Esophagus muscularis mucosa (tissue), 4 donors: Measurements from ENCODE around the gene KRT78.

ENCODE experiments used
- EP300 ChIP-seq: sonication (generic); formaldehyde crosslinking; IDR thresholded peaks from one replicate; pipeline ENCODE4 v1.6.1; 2017; ENCODE audit warnings: antibody characterized with exemption
- POLR2A ChIP-seq: fragments of 450-650 bp; IDR thresholded peaks from one replicate; pipeline ENCODE4 v1.6.1; 2017; ENCODE audit warnings: antibody characterized with exemption, moderate library complexity, mild to moderate bottlenecking, low read depth
- POLR2AphosphoS5 ChIP-seq, 2 donors: sonication (generic); formaldehyde crosslinking; IDR thresholded peaks; one replicate each; pipeline ENCODE4 v1.6.1; 2017; ENCODE audit warnings: antibody characterized with exemption in 2 of 2
- TF ChIP-seq, protein P1 (sequence below), 3 experiments: fragments of 200-600 bp in 2 of 3; fragments of 450-650 bp in 1 of 3; sonication (generic) in 2 of 3; IDR thresholded peaks; one replicate each; pipeline ENCODE4 v1.5.1; 2017 to 2019; ENCODE audit warnings: antibody characterized with exemption in 3 of 3, mild to moderate bottlenecking in 2 of 3, moderate library complexity in 1 of 3

DNA sequence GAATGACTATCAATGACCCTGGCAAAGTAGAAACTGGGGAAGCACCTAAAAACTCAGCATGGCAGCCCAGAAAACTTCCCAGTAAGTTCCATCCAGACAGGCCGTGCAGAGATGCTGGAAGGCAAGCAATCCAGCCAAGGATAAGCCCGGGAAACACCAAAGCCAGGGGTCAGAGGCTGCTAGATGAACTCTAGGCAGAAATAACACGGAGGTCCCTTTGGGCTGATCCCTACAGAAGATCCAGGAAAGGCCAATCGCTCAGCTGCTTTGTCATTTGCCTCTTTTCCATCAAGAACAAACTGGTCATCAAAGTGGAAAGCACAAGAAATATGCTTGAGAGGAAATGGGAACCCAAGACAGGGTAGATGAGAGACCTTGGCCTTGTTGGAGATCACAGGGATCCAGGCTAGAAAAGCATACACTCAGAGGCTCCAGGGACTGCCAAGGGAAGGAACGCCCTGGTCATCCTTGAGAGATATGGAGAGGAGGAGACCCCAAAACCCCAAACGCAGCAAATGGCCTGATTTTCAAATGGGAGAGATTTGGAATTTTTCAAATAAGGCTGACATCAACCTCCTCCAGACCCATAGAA, 21.2 kb downstream of the KRT78 start:
- TF ChIP-seq, protein P1, sequence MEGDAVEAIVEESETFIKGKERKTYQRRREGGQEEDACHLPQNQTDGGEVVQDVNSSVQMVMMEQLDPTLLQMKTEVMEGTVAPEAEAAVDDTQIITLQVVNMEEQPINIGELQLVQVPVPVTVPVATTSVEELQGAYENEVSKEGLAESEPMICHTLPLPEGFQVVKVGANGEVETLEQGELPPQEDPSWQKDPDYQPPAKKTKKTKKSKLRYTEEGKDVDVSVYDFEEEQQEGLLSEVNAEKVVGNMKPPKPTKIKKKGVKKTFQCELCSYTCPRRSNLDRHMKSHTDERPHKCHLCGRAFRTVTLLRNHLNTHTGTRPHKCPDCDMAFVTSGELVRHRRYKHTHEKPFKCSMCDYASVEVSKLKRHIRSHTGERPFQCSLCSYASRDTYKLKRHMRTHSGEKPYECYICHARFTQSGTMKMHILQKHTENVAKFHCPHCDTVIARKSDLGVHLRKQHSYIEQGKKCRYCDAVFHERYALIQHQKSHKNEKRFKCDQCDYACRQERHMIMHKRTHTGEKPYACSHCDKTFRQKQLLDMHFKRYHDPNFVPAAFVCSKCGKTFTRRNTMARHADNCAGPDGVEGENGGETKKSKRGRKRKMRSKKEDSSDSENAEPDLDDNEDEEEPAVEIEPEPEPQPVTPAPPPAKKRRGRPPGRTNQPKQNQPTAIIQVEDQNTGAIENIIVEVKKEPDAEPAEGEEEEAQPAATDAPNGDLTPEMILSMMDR (IDR thresholded peaks at IDR 0.05) = no peak
- TF ChIP-seq POLR2A (no peak), POLR2AphosphoS5 (IDR thresholded peaks at IDR 0.05) (no peak), EP300 (no peak)
